ENCODE measurements around the gene CD3G.

CD3G gene

GRCh38 chr11:118310271-118310670 is 33.9 kb upstream of the CD3G start:
- H3K27me3 ChIP-seq (ENCODE audit: insufficient read depth, low read depth): no peaks in the 10 kb centered on the region
- H3K4me3 ChIP-seq (IDR thresholded peaks at IDR 0.05; ENCODE audit: insufficient read depth, low read depth, low read length): no peak overlapping the region
- peaks cover under 1% of the 10 kb centered on the region for H3K4me1 ChIP-seq (ENCODE audit: low read depth, poor library complexity, severe bottlenecking)
- H2AFZ ChIP-seq (ENCODE audit: low read depth): no peak overlapping the region
- no peaks in the 10 kb centered on the region for H3K36me3 ChIP-seq (ENCODE audit: insufficient read depth)
- no peaks in the 10 kb centered on the region for H4K20me1 ChIP-seq (ENCODE audit: insufficient read depth)
- no peak overlapping the region for H3K4me2 ChIP-seq
- H3K9ac ChIP-seq: no peak overlapping the region
- TF ChIP-seq CTCF (conservative IDR thresholded peaks at IDR 0.05; ENCODE audit: low read depth, low read length): no peak
- H3K79me2 ChIP-seq (ENCODE audit: insufficient read depth, low read depth): no peaks in the 10 kb centered on the region
- H3K27ac ChIP-seq: no peak overlapping the region

- H3K9ac ChIP-seq: no peak overlapping the region
- H3K27ac ChIP-seq: no peak overlapping the region
- H3K4me1 ChIP-seq (ENCODE audit: low read depth, poor library complexity, severe bottlenecking): peaks cover 7% of the 10 kb centered on the region
- H3K79me2 ChIP-seq (ENCODE audit: insufficient read depth, low read depth): no peaks in the 10 kb centered on the region
- H3K36me3 ChIP-seq (ENCODE audit: insufficient read depth): no peaks in the 10 kb centered on the region
- H3K27me3 ChIP-seq (ENCODE audit: insufficient read depth, low read depth): no peaks in the 10 kb centered on the region
- no peak for TF ChIP-seq CTCF (conservative IDR thresholded peaks at IDR 0.05; ENCODE audit: low read depth, low read length)
- no peak overlapping the region for H3K4me2 ChIP-seq
- no peak overlapping the region for H2AFZ ChIP-seq (ENCODE audit: low read depth)
- no peak overlapping the region for H3K4me3 ChIP-seq (IDR thresholded peaks at IDR 0.05; ENCODE audit: insufficient read depth, low read depth, low read length)
- no peaks in the 10 kb centered on the region for H4K20me1 ChIP-seq (ENCODE audit: insufficient read depth)
Measured at GRCh38 chr11:118310781-118311485, 33.2 kb upstream of the CD3G start.

GRCh38 chr11:118311518-118311917 is 32.6 kb upstream of the CD3G start:
- no peaks in the 10 kb centered on the region for H3K36me3 ChIP-seq (ENCODE audit: insufficient read depth)
- H3K4me1 ChIP-seq (ENCODE audit: low read depth, poor library complexity, severe bottlenecking): peaks cover 10% of the 10 kb centered on the region
- no peak overlapping the region for H3K4me2 ChIP-seq
- H3K4me3 ChIP-seq (IDR thresholded peaks at IDR 0.05; ENCODE audit: insufficient read depth, low read depth, low read length): no peak overlapping the region
- no peak overlapping the region for H3K9ac ChIP-seq
- TF ChIP-seq CTCF (conservative IDR thresholded peaks at IDR 0.05; ENCODE audit: low read depth, low read length): no peak
- H4K20me1 ChIP-seq (ENCODE audit: insufficient read depth): no peaks in the 10 kb centered on the region
- H3K27ac ChIP-seq: no peak overlapping the region
- no peak overlapping the region for H2AFZ ChIP-seq (ENCODE audit: low read depth)
- no peaks in the 10 kb centered on the region for H3K27me3 ChIP-seq (ENCODE audit: insufficient read depth, low read depth)
- no peaks in the 10 kb centered on the region for H3K79me2 ChIP-seq (ENCODE audit: insufficient read depth, low read depth)

GRCh38 chr11:118312328-118312727 is 31.8 kb upstream of the CD3G start:
- Histone ChIP-seq H3K79me2 (ENCODE audit: insufficient read depth, low read depth) (no peaks in the 10 kb centered on the region), H3K4me3 (IDR thresholded peaks at IDR 0.05; ENCODE audit: insufficient read depth, low read depth, low read length) (no peak overlapping the region)
- no peak for TF ChIP-seq CTCF (conservative IDR thresholded peaks at IDR 0.05; ENCODE audit: low read depth, low read length)

More at GRCh38 chr11:118312328-118312727, 31.8 kb upstream of the CD3G start:
- Histone ChIP-seq H2AFZ (ENCODE audit: low read depth) (no peak overlapping the region), H3K27me3 (ENCODE audit: insufficient read depth, low read depth) (no peaks in the 10 kb centered on the region), H3K9ac (no peak overlapping the region), H3K4me1 (ENCODE audit: low read depth, poor library complexity, severe bottlenecking) (peaks cover 15% of the 10 kb centered on the region), H3K4me2 (no peak overlapping the region), H3K36me3 (ENCODE audit: insufficient read depth) (no peaks in the 10 kb centered on the region), H4K20me1 (ENCODE audit: insufficient read depth) (no peaks in the 10 kb centered on the region), H3K27ac (no peak overlapping the region)

Measured in KMS-11 (cell line).